Neural progenitor cell (in vitro differentiated cells): Measurements from ENCODE around the gene SLC35F4. TPM values are rescaled to one million over a fixed set of nuclear protein-coding genes. Genes with fewer than 3 reads are reported as not detected.

ENCODE experiments used
- DNase-seq: peaks from one replicate; pipeline ENCODE4 v3.0.0-alpha.2; 2016; ENCODE audit warnings: low spot score
- H2AFZ ChIP-seq: fragments of 200-600 bp; sonication (generic); replicated peaks from 2 replicates; pipeline ENCODE4 v1.6.1; 2016; ENCODE audit warnings: antibody characterized with exemption
- H3F3A ChIP-seq: fragments of 200-600 bp; sonication (generic); 2 replicates; pipeline ENCODE4 v1.6.1; 2016; ENCODE audit warnings: antibody characterized with exemption, low read depth
- H3K27ac ChIP-seq: fragments of 200-600 bp; sonication (generic); 2 replicates; pipeline ENCODE4 v1.5.1; 2016; ENCODE audit warnings: mild to moderate bottlenecking
- H3K27me3 ChIP-seq: fragments of 200-600 bp; sonication (generic); 2 replicates; pipeline ENCODE4 v1.6.1; 2016; ENCODE audit warnings: mild to moderate bottlenecking, moderate library complexity
- H3K36me3 ChIP-seq: fragments of 200-600 bp; sonication (generic); 2 replicates; pipeline ENCODE4 v1.5.1; 2016
- H3K4me1 ChIP-seq: fragments of 200-600 bp; sonication (generic); 2 replicates; pipeline ENCODE4 v1.6.1; 2016; ENCODE audit warnings: mixed run types
- H3K4me2 ChIP-seq: fragments of 200-600 bp; sonication (generic); 2 replicates; pipeline ENCODE4 v1.6.1; 2016
- H3K4me3 ChIP-seq: fragments of 200-600 bp; sonication (generic); 2 replicates; pipeline ENCODE4 v1.5.1; 2016
- H3K79me2 ChIP-seq: fragments of 200-600 bp; sonication (generic); 2 replicates; pipeline ENCODE4 v1.6.1; 2016; ENCODE audit warnings: low read depth
- H3K9ac ChIP-seq: fragments of 200-600 bp; sonication (generic); 2 replicates; pipeline ENCODE4 v1.6.1; 2016
- H3K9me3 ChIP-seq: fragments of 200-600 bp; sonication (generic); 2 replicates; pipeline ENCODE4 v1.5.1; 2016; ENCODE audit warnings: low read depth
- H4K20me1 ChIP-seq: fragments of 200-600 bp; sonication (generic); 2 replicates; pipeline ENCODE4 v1.6.1; 2016; ENCODE audit warnings: low read depth
- H3K27ac Mint-ChIP-seq: 3 replicates; pipeline ENCODE4 v1.8.0; 2021; ENCODE audit warnings: mixed read lengths
- H3K27me3 Mint-ChIP-seq: 2 replicates; pipeline ENCODE4 v1.8.0; 2022; ENCODE audit warnings: low read depth, mild to moderate bottlenecking, inconsistent platforms, moderate library complexity, mixed read lengths; ENCODE audit not compliant: insufficient read depth
- H3K36me3 Mint-ChIP-seq: 3 replicates; pipeline ENCODE4 v1.8.0; 2021; ENCODE audit warnings: mixed read lengths
- H3K4me1 Mint-ChIP-seq: 3 replicates; pipeline ENCODE4 v1.8.0; 2021; ENCODE audit warnings: mixed read lengths
- H3K4me3 Mint-ChIP-seq: 3 replicates; pipeline ENCODE4 v1.8.0; 2021; ENCODE audit warnings: mild to moderate bottlenecking, moderate library complexity, mixed read lengths
- H3K9me3 Mint-ChIP-seq: 3 replicates; pipeline ENCODE4 v1.8.0; 2020; ENCODE audit warnings: mixed read lengths
- CTCF ChIP-seq: fragments of 200-600 bp; sonication (generic); IDR thresholded peaks from 2 replicates; pipeline ENCODE4 v1.5.1; 2017; ENCODE audit warnings: antibody characterized with exemption, mild to moderate bottlenecking
- EZH2 ChIP-seq: fragments of 200-600 bp; sonication (generic); IDR thresholded peaks from 2 replicates; pipeline ENCODE4 v1.6.1; 2017; ENCODE audit warnings: antibody characterized with exemption, mild to moderate bottlenecking, moderate library complexity
- EZH2phosphoT487 ChIP-seq: fragments of 200-600 bp; sonication (generic); IDR thresholded peaks from 2 replicates; pipeline ENCODE4 v1.6.1; 2017; ENCODE audit warnings: antibody characterized with exemption
- total RNA-seq: library from RNA; depleted of rRNA; stranded (reverse); fragments of >200 nt; gene quantifications from 2 replicates; pipeline ENCODE4 v1.2.3, GENCODE V29; 2015; ENCODE audit warnings: low replicate concordance

SLC35F4 gene
- total RNA-seq, 1 donor from 2014 or later, result not detected

- H3K27ac Mint-ChIP-seq, result no peak overlapping the region
- no peaks in the 10 kb centered on the region for H3K27me3 Mint-ChIP-seq
- H3K4me3 Mint-ChIP-seq, result no peak overlapping the region
- no peaks in the 10 kb centered on the region for H3K36me3 ChIP-seq
- no peak overlapping the region for H3K4me2 ChIP-seq
- H3F3A ChIP-seq, result peaks cover 5% of the 10 kb centered on the region
- no peak for DNase-seq
- TF ChIP-seq CTCF (no peak), EZH2 (no peak), EZH2phosphoT487 (no peak)
- no peak overlapping the region for H3K9ac ChIP-seq
- H4K20me1 ChIP-seq, result no peaks in the 10 kb centered on the region
- no peaks in the 10 kb centered on the region for H3K9me3 ChIP-seq
- H3K4me1 Mint-ChIP-seq, result peaks cover 20% of the 10 kb centered on the region
- H3K4me3 ChIP-seq, result no peak overlapping the region
- no peaks in the 10 kb centered on the region for H3K27me3 ChIP-seq
- no peaks in the 10 kb centered on the region for H3K9me3 Mint-ChIP-seq
- H3K79me2 ChIP-seq, result no peaks in the 10 kb centered on the region
- H2AFZ ChIP-seq, result no peak overlapping the region
- H3K36me3 Mint-ChIP-seq, result no peaks in the 10 kb centered on the region
- peaks cover 7% of the 10 kb centered on the region for H3K4me1 ChIP-seq
- H3K27ac ChIP-seq, result no peak overlapping the region
These were observed 292.7 kb downstream of the SLC35F4 start for GRCh38 chr14:57573173-57573572.

- Histone ChIP-seq H3K4me3 (no peak overlapping the region), H3K4me2 (no peak overlapping the region), H3K4me1 (no peaks in the 10 kb centered on the region), H2AFZ (no peak overlapping the region), H3K27me3 (no peaks in the 10 kb centered on the region), H3K36me3 (no peaks in the 10 kb centered on the region), H3K79me2 (no peaks in the 10 kb centered on the region), H3K9ac (no peak overlapping the region), H3K27ac (no peak overlapping the region), H3K9me3 (no peaks in the 10 kb centered on the region), H3F3A (no peaks in the 10 kb centered on the region), H4K20me1 (no peaks in the 10 kb centered on the region)
- H3K27me3 Mint-ChIP-seq, result no peaks in the 10 kb centered on the region
- H3K36me3 Mint-ChIP-seq, result no peaks in the 10 kb centered on the region
- no peaks in the 10 kb centered on the region for H3K9me3 Mint-ChIP-seq
- no peak overlapping the region for H3K4me3 Mint-ChIP-seq
- TF ChIP-seq EZH2 (no peak), EZH2phosphoT487 (no peak), CTCF (no peak)
- peaks cover 17% of the 10 kb centered on the region for H3K4me1 Mint-ChIP-seq
- no peak overlapping the region for H3K27ac Mint-ChIP-seq
- no peak for DNase-seq
These were observed 297.3 kb downstream of the SLC35F4 start for GRCh38 chr14:57568554-57568953.

GRCh38 chr14:57567220-57567619 is 298.7 kb downstream of the SLC35F4 start:
- Mint-ChIP-seq H3K9me3 (no peaks in the 10 kb centered on the region), H3K27me3 (no peaks in the 10 kb centered on the region), H3K36me3 (no peaks in the 10 kb centered on the region), H3K4me3 (no peak overlapping the region), H3K27ac (no peak overlapping the region), H3K4me1 (peaks cover 11% of the 10 kb centered on the region)
- no peak overlapping the region for H2AFZ ChIP-seq
- no peaks in the 10 kb centered on the region for H3K9me3 ChIP-seq
- H3K79me2 ChIP-seq, result no peaks in the 10 kb centered on the region
- no peak overlapping the region for H3K9ac ChIP-seq
- H3K27ac ChIP-seq, result no peak overlapping the region
- H3K36me3 ChIP-seq, result no peaks in the 10 kb centered on the region
- H3K4me1 ChIP-seq, result no peaks in the 10 kb centered on the region
- H4K20me1 ChIP-seq, result no peaks in the 10 kb centered on the region
- no peaks in the 10 kb centered on the region for H3F3A ChIP-seq
- H3K4me3 ChIP-seq, result no peak overlapping the region
- no peak for TF ChIP-seq EZH2
- TF ChIP-seq EZH2phosphoT487, result no peak
- no peak for TF ChIP-seq CTCF
- H3K27me3 ChIP-seq, result no peaks in the 10 kb centered on the region
- DNase-seq, result no peak
- H3K4me2 ChIP-seq, result no peak overlapping the region

- H3K79me2 ChIP-seq, result no peaks in the 10 kb centered on the region
- H3K9me3 Mint-ChIP-seq, result no peaks in the 10 kb centered on the region
- no peaks in the 10 kb centered on the region for H3K27me3 Mint-ChIP-seq
- no peak overlapping the region for H3K4me3 ChIP-seq
- H4K20me1 ChIP-seq, result no peaks in the 10 kb centered on the region
- H3K27me3 ChIP-seq, result no peaks in the 10 kb centered on the region
- no peaks in the 10 kb centered on the region for H3K36me3 ChIP-seq
- H3K4me1 Mint-ChIP-seq, result peaks cover 30% of the 10 kb centered on the region
- H3K27ac Mint-ChIP-seq, result no peak overlapping the region
- no peaks in the 10 kb centered on the region for H3K36me3 Mint-ChIP-seq
- no peak for DNase-seq
- no peak overlapping the region for H3K4me3 Mint-ChIP-seq
- H3K27ac ChIP-seq, result no peak overlapping the region
- no peaks in the 10 kb centered on the region for H3K9me3 ChIP-seq
- peaks cover 12% of the 10 kb centered on the region for H3F3A ChIP-seq
- TF ChIP-seq EZH2, result no peak
- no peak for TF ChIP-seq CTCF
- no peak for TF ChIP-seq EZH2phosphoT487
- H2AFZ ChIP-seq, result no peak overlapping the region
- H3K4me2 ChIP-seq, result no peak overlapping the region
- peaks cover 20% of the 10 kb centered on the region for H3K4me1 ChIP-seq
- H3K9ac ChIP-seq, result no peak overlapping the region
These were observed 305.2 kb downstream of the SLC35F4 start for GRCh38 chr14:57560681-57561080.
